Renal cortical epithelial cell (primary cell): ENCODE measurements around the gene KLHDC1. TPM values are rescaled to one million over a fixed set of nuclear protein-coding genes. Genes with fewer than 3 reads are reported as not detected.
"Not testable (repeated sequence)": the region's sequence is repeated elsewhere in the genome, so short reads cannot be mapped to it uniquely, and the experiment has no call there.

Experiments
- DNase-seq: peaks from one replicate; pipeline ENCODE4 v3.0.0-alpha.2; 2011; ENCODE audit warnings: low read depth
- total RNA-seq: library from RNA; depleted of rRNA; stranded (reverse); fragments of >200 nt; gene quantifications from 2 replicates; pipeline ENCODE4 v1.2.3, GENCODE V29; 2014

KLHDC1 gene
- 0.52 and 4.3 TPM in 2 replicates for total RNA-seq

GRCh38 chr14:49692811-49693734, at the start of gene KLHDC1:
TSS of gene KLHDC1 (plus strand) at chr14:49693120. CDS start at chr14:49693195, 75 bp downstream.
- DNase-seq, result peak; percentile 78

GRCh38 chr14:49653508-49653907, 39.4 kb upstream of the KLHDC1 start:
- no peak for DNase-seq

DNA sequence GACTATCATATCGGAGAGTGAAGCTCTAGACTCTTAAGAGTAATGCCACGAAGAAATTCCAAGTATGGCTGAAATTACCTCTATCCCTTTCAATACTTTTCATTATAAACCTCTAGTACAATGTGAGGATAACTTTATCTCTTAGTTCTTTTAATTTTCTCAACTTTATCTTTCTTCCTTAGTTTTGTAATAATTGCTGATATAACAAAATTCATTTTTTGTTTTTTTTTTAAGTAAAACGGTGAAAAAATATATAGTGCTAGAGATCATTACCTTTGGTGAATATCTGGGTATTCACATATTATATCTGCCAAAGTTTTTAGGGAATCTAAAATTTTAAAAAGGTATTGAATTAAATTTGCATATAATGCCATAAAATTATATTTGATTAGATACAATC, 38.4 kb upstream of the KLHDC1 start:
- DNase-seq, result no peak

GRCh38 chr14:49657500-49657899, 35.4 kb upstream of the KLHDC1 start:
- not testable (repeated sequence) for DNase-seq

GRCh38 chr14:49659526-49660455, 33.1 kb upstream of the KLHDC1 start:
- DNase-seq, result no peak

GRCh38 chr14:49670475-49670874, 22.4 kb upstream of the KLHDC1 start:
- no peak for DNase-seq

DNA sequence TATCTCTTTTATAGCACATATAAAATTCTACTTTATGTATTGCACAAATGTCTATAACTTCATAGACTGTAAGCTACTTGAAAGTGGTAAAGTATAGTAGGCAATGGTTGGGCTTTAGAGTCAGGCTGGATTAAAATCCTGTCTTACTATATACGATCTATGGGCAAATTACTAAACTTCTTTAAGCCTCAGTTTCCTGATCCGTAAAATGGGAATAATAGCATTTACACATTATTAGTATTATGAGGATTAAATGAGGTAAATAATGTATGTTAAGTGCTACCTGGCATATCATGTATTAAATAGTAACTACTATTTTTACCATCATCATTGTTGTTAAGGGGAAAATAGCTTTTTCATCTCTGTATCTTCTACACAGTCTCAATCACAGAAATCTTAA, 19.3 kb upstream of the KLHDC1 start:
- no peak for DNase-seq

DNA sequence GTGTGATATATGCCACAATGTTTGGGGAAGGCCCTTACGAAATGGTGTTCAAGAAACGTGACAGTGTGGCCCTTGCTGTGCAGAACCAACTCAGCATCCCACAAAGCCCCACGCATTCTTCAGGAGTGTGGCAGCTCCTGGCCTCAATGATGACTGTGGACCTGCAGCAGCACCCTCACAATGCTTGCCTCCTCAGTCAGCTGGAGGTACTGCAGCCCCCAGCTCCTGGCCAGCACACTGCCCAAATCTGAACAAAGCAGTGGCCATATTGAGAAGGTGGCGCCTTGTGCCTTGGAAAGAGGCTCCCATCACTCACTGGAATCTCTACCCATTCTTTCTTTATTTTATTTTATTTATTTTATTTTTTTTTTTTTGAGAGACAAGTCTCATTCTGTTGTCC, 15.3 kb upstream of the KLHDC1 start:
- DNase-seq, result no peak

- peak; percentile 69 for DNase-seq
Measured at GRCh38 chr14:49679271-49679670, 13.6 kb upstream of the KLHDC1 start.

DNA sequence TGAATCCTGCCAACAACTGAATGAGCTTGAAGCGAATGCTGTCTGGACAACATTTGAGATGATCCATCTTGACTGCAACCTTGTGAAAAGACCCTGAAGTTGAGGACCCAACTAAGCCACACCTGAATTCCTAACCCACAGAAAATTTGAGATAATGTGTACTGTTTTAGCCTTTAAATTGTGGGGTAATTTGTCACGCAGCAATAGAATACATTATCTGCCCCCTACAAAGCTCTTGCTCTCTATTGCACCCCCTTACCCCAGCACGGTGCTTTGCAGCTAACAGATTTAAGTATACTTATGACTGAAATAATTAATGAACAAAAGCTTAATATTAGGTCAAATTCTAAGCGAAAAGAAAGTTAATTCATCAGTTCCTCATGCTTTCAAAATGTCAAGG, 6.5 kb upstream of the KLHDC1 start:
- DNase-seq, result no peak

- DNase-seq, result no peak
Measured at GRCh38 chr14:49687942-49688700, 4.8 kb upstream of the KLHDC1 start, which contains the start of gene POLE2. TSS of gene POLE2 (minus strand) at chr14:49688214. CDS start at chr14:49688203, 11 bp downstream.

DNA sequence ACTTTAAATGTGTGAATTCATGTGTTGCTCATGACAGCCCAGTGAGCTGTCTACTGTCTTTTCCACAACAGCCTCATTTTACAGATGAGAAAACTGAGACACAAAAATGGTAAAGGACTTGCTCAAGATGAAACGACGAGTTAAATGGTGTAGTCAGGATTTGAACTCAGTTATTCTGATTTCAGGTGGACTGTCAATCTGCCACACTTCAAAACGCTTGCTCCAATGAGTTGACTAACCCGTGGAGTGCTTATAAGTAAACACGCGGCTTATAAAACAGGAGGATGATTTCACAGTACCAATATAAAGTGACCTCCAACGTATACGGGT, 4.3 kb upstream of the KLHDC1 start:
- DNase-seq, result no peak

DNA sequence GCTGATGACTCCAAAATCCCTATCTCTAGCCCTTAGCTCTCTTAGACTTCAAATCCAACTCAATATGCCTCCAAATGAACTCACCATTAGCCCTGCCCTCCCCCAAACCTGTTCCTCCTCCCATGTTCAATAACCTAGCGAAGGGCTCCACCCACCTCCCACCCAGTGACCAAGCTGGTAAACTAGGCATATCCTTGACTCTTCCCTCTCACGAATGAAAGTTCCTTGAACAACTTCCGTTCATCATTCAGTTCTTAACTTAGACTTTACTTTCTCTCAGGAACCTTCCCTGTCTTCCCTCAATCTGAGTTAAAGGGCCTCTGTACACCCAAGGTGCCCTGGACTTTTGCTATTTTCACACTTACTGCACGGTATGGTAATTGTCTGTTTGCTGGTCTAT, 1.9 kb upstream of the KLHDC1 start:
- no peak for DNase-seq

GRCh38 chr14:49692193-49692757, 645 bp upstream of the KLHDC1 start:
- no peak for DNase-seq

GRCh38 chr14:49693735-49694124, 810 bp downstream of the KLHDC1 start:
- DNase-seq, result not testable (repeated sequence)

- no peak for DNase-seq
Measured at GRCh38 chr14:49702725-49703124, 9.8 kb downstream of the KLHDC1 start.

GRCh38 chr14:49703965-49704364, 11.0 kb downstream of the KLHDC1 start:
- DNase-seq, result no peak

GRCh38 chr14:49704471-49704870, 11.6 kb downstream of the KLHDC1 start:
- DNase-seq, result not testable (repeated sequence)

- DNase-seq, result not testable (repeated sequence)
Measured at GRCh38 chr14:49710993-49711392, 18.1 kb downstream of the KLHDC1 start.

- no peak for DNase-seq
Measured at GRCh38 chr14:49720744-49721143, 27.8 kb downstream of the KLHDC1 start.

GRCh38 chr14:49721733-49722435, 29.0 kb downstream of the KLHDC1 start:
- DNase-seq, result not testable (repeated sequence)
